HepG2 (cell line): Measurements from ENCODE around the gene CFAP69. TPM values are rescaled to one million over a fixed set of nuclear protein-coding genes. Genes with fewer than 3 reads are reported as not detected.

Source experiments
- ATAC-seq: fragments of 200-7000 bp; cut with Tn5 transposase; 3 replicates; pipeline ENCODE4 v1.9.1; 2020; ENCODE audit warnings: mild to moderate bottlenecking, moderate library complexity
- BruUV-seq: library from RNA; stranded (reverse); fragments of 400-500 nt; replicated peaks from 2 replicates; lab custom pipeline; 2021; lab: Mats Ljungman, UMichigan
- CTCF ChIA-PET: fragments of 300-600 bp; formaldehyde crosslinking; extraction: SDS; loops from one replicate; lab custom pipeline; 2021; ENCODE audit warnings: low total read pairs, inconsistent platforms, low intra/inter-chr PET ratio; lab: Yijun Ruan, JAX
- POLR2A ChIA-PET: fragments of 350-600 bp; sonication (Branson Sonifier 250); formaldehyde crosslinking; loops from one replicate; lab custom pipeline; 2020; ENCODE audit warnings: antibody characterized with exemption, inconsistent platforms; lab: Yijun Ruan, JAX
- DNase-seq: peaks from one replicate; pipeline ENCODE4 v3.0.0-alpha.2; 2015; ENCODE audit warnings: low spot score
- FAIRE-seq: peaks from 3 replicates; lab custom pipeline; 2011; peaks lifted over from hg19 to GRCh38; lab: Jason Lieb, UNC
- H2AFZ ChIP-seq: one replicate; pipeline ENCODE4 v1.6.1; 2011; ENCODE audit warnings: low read length, inconsistent platforms
- H3K27ac ChIP-seq: fragments of 300-600 bp; 3 replicates; pipeline ENCODE4 v1.8.0; 2011; ENCODE audit warnings: mixed run types, mild to moderate bottlenecking, mixed read lengths, low read length, inconsistent platforms; ENCODE audit not compliant: insufficient read depth; ENCODE audit errors: extremely low read length
- H3K27me3 ChIP-seq, 2 experiments: fragments of 200-600 bp in 1 of 2; 2 replicates in 1 of 2; 3 replicates in 1 of 2; pipeline versions ENCODE4 v1.6.0 to v1.8.0; 2011; ENCODE audit warnings: low read length in 2 of 2, mild to moderate bottlenecking in 2 of 2, moderate library complexity in 2 of 2, inconsistent platforms in 1 of 2; ENCODE audit not compliant: insufficient read depth in 2 of 2, control insufficient read depth in 1 of 2
- H3K36me3 ChIP-seq, 2 experiments: fragments of 200-600 bp in 1 of 2; replicated peaks in 1 of 2; 2 replicates in 1 of 2; 3 replicates in 1 of 2; pipeline versions ENCODE4 v1.5.1 to v1.8.0; 2011; ENCODE audit warnings: low read length in 2 of 2, inconsistent platforms in 1 of 2; ENCODE audit not compliant: insufficient read depth in 2 of 2, control insufficient read depth in 1 of 2
- H3K4me1 ChIP-seq: 2 replicates; pipeline ENCODE4 v1.5.1; 2012; ENCODE audit warnings: low read length, inconsistent platforms; ENCODE audit not compliant: insufficient read depth
- H3K4me2 ChIP-seq: 2 replicates; pipeline ENCODE4 v1.6.0; 2011; ENCODE audit warnings: low read depth, low read length, inconsistent platforms
- H3K4me3 ChIP-seq, 3 experiments: fragments of 200-600 bp in 1 of 3; sonication (generic), shearing (Covaris generic) in 1 of 3; replicated peaks in 1 of 3; 2 replicates each; pipeline ENCODE4 v1.5.1; 2011 to 2016; ENCODE audit warnings: low read length in 3 of 3, inconsistent platforms in 2 of 3, low read depth in 2 of 3, mild to moderate bottlenecking in 2 of 3, control low read depth in 1 of 3, mixed read lengths in 1 of 3; ENCODE audit not compliant: insufficient read depth in 1 of 3
- H3K79me2 ChIP-seq: one replicate; pipeline ENCODE4 v1.6.1; 2011; ENCODE audit warnings: low read length, inconsistent platforms; ENCODE audit not compliant: insufficient read depth
- H3K9ac ChIP-seq: 2 replicates; pipeline ENCODE4 v1.6.0; 2011; ENCODE audit warnings: mild to moderate bottlenecking, low read depth, low read length, inconsistent platforms; ENCODE audit not compliant: insufficient read depth
- H3K9me3 ChIP-seq: 2 replicates; pipeline ENCODE4 v1.5.1; 2012; ENCODE audit warnings: mild to moderate bottlenecking, low read length
- H4K20me1 ChIP-seq: 2 replicates; pipeline ENCODE4 v1.6.0; 2011; ENCODE audit warnings: inconsistent platforms, mild to moderate bottlenecking, low read length, moderate library complexity; ENCODE audit not compliant: insufficient read depth
- CSRNP2 ChIP-seq: sonication (generic); formaldehyde crosslinking; conservative IDR thresholded peaks from 2 replicates; pipeline ENCODE4 v1.8.0; 2022; ENCODE audit warnings: low read depth, missing genetic modification reagents
- ETV5 ChIP-seq: IDR thresholded peaks from 2 replicates; pipeline ENCODE4 v1.6.1; 2018; ENCODE audit warnings: missing biosample characterization, missing genetic modification reagents, inconsistent platforms, borderline replicate concordance
- GATAD2A ChIP-seq: IDR thresholded peaks from 2 replicates; pipeline ENCODE4 v1.6.1; 2016
- GPN1 ChIP-seq: sonication (generic); formaldehyde crosslinking; IDR thresholded peaks from 2 replicates; pipeline ENCODE4 v1.5.1; 2020; ENCODE audit warnings: missing genetic modification reagents, borderline replicate concordance
- GTF3A ChIP-seq: sonication (generic); formaldehyde crosslinking; conservative IDR thresholded peaks from 2 replicates; pipeline ENCODE4 v1.4.0; 2020; ENCODE audit warnings: mild to moderate bottlenecking, missing genetic modification reagents
- IKZF5 ChIP-seq: IDR thresholded peaks from 2 replicates; pipeline ENCODE4 v1.6.1; 2018; ENCODE audit warnings: missing genetic modification reagents, mild to moderate bottlenecking, missing compliant biosample characterization
- MYPOP ChIP-seq: sonication (generic); formaldehyde crosslinking; IDR thresholded peaks from 2 replicates; pipeline ENCODE4 v1.8.1; 2023; ENCODE audit warnings: mild to moderate bottlenecking, moderate library complexity, missing genetic modification reagents
- SMC3 ChIP-seq: IDR thresholded peaks from 2 replicates; pipeline ENCODE4 v1.6.1; 2011; ENCODE audit warnings: low read length, improper control_type of control experiment
- SPEN ChIP-seq: sonication (generic); formaldehyde crosslinking; IDR thresholded peaks from 2 replicates; pipeline ENCODE4 v1.5.1; 2020; ENCODE audit warnings: low read depth, mild to moderate bottlenecking, missing genetic modification reagents
- TOPORS ChIP-seq: sonication (generic); formaldehyde crosslinking; IDR thresholded peaks from 2 replicates; pipeline ENCODE4 v1.8.0; 2023; ENCODE audit warnings: mild to moderate bottlenecking, missing genetic modification reagents
- XRCC5 ChIP-seq: fragments of 200-400 bp; formaldehyde crosslinking; optimal IDR thresholded peaks from 2 replicates; pipeline ENCODE3; 2017; ENCODE audit warnings: mild to moderate bottlenecking, low read length
- ZNF496 ChIP-seq: sonication (generic); formaldehyde crosslinking; IDR thresholded peaks from 2 replicates; pipeline ENCODE4 v1.8.1; 2023; ENCODE audit warnings: mild to moderate bottlenecking, moderate library complexity, missing genetic modification reagents; ENCODE audit not compliant: insufficient replicate concordance
- ZNF501 ChIP-seq: sonication (generic); formaldehyde crosslinking; IDR thresholded peaks from 2 replicates; pipeline ENCODE4 v1.5.1; 2020; ENCODE audit warnings: mild to moderate bottlenecking, moderate library complexity, missing genetic modification reagents
- ZNF704 ChIP-seq: sonication (generic); formaldehyde crosslinking; IDR thresholded peaks from 2 replicates; pipeline ENCODE4 v1.8.1; 2023; ENCODE audit warnings: mild to moderate bottlenecking, inconsistent platforms, moderate library complexity, missing genetic modification reagents, borderline replicate concordance
- ZNF766 ChIP-seq: sonication (generic); formaldehyde crosslinking; IDR thresholded peaks from 2 replicates; pipeline ENCODE4 v1.5.0; 2020; ENCODE audit warnings: missing genetic modification reagents, borderline replicate concordance
- ZSCAN22 ChIP-seq: sonication (generic); formaldehyde crosslinking; IDR thresholded peaks from 2 replicates; pipeline ENCODE4 v1.4.0; 2020; ENCODE audit warnings: mild to moderate bottlenecking, missing genetic modification reagents
- WGBS: methylation state at CpG from one replicate; pipeline ENCODE4 v1.1.6; 2017; ENCODE audit warnings: low lambda C conversion rate; 5-methylcytosine and 5-hydroxymethylcytosine counted together
- in situ Hi-C: cut with HindIII; loops from 2 replicates; pipeline ENCODE4 v1.10.0; 2017; ENCODE audit warnings: low pct_unique_long_range_greater_than_20kb; ENCODE audit not compliant: extremely low pct_ligation_motif_present
- intact Hi-C: fragments of 100-400 bp; cut with micrococcal nuclease; formaldehyde crosslinking; loops from one replicate; pipeline ENCODE4 v1.10.0; 2022; ENCODE audit not compliant: unreplicated experiment
- polyA plus RNA-seq, 8 experiments: library from polyadenylated mRNA; depleted of rRNA in 3 of 8; stranded (reverse) in 7 of 8; unstranded in 1 of 8; fragments of >200 nt; fragmentation: Illumina TruSeq in 4 of 8; extraction: Trizol in 4 of 8; gene quantifications; 2 replicates each; pipeline versions ENCODE4 v1.2.1 to v1.2.3, GENCODE V29; 2011 to 2016; ENCODE audit warnings: low read depth in 4 of 8, missing spikeins in 1 of 8, mixed read lengths in 1 of 8; ENCODE audit not compliant: insufficient read depth in 1 of 8
- total RNA-seq, 5 experiments: library from RNA; depleted of rRNA; stranded (reverse); fragments of >200 nt; fragmentation: Illumina TruSeq; extraction: Trizol; gene quantifications; 2 replicates each; pipeline ENCODE4 v1.2.3, GENCODE V29; 2016; ENCODE audit warnings: low read depth in 1 of 5

The CFAP69 gene
- total and polyA plus RNA-seq, 2 of the 13 experiments (the other 11 are each of a cell fraction or from before 2014, with no cell fraction given) = 2.2 to 4.0 TPM

- in situ Hi-C loops = no loop called here
Measured at GRCh38 chr7:90271753-90272152, 26.8 kb downstream of the CFAP69 start.

More at GRCh38 chr7:90271753-90272152, 26.8 kb downstream of the CFAP69 start:
- ChIA-PET POLR2A (interaction anchor here (0.7 to 1.6 kb wide), 2 partner anchors 60 to 62 kb away, joined by 3 to 4 read pairs; partner anchors contain the start of gene STEAP2), CTCF (no interaction called here)
- Histone ChIP-seq H3K4me1 (peaks cover 73% of the 10 kb centered on the region), H3K9me3 (no peaks in the 10 kb centered on the region), H3K4me3 (no peak overlapping the region), H2AFZ (no peak overlapping the region), H3K4me2 (no peak overlapping the region), H3K9ac (no peak overlapping the region), H4K20me1 (no peaks in the 10 kb centered on the region), H3K27me3 (no peaks in the 10 kb centered on the region), H3K79me2 (no peaks in the 10 kb centered on the region), H3K36me3 (no peaks in the 10 kb centered on the region), H3K27ac (peak overlapping the region; percentile 39)
- FAIRE-seq = no peak
- TF ChIP-seq GATAD2A (CRISPR knock-in tag) (no peak), ZSCAN22 (CRISPR knock-in tag) (no peak), IKZF5 (CRISPR knock-in tag) (no peak), GTF3A (CRISPR knock-in tag) (no peak), ETV5 (no peak), ZNF496 (no peak), MYPOP (CRISPR knock-in tag) (no peak), ZNF704 (CRISPR knock-in tag) (no peak), TOPORS (no peak), GPN1 (CRISPR knock-in tag) (no peak), CSRNP2 (CRISPR knock-in tag) (no peak), ZNF766 (CRISPR knock-in tag) (no peak), ZNF501 (no peak), XRCC5 (no peak), SPEN (CRISPR knock-in tag) (no peak), SMC3 (no peak)
- peak; percentile 59 for DNase-seq
- BruUV-seq = no TSS peak
- WGBS = 47% methylated on average over 2 of the region's 2 CpGs
- no peak for ATAC-seq
- intact Hi-C loops = loop anchor here (2.0 kb wide), 2 partner anchors 27 kb away; partner anchors contain the start of gene CFAP69
